Stimulated activated CD4-positive, alpha-beta T cell treated with anti-CD3 and anti-CD28 coated beads, Interleukin-15, amount 100 ng/mL, for 48 hours (primary cell): Measurements from ENCODE around the gene SLC39A11.

Experiments used
- DNase-seq, 2 donors: peaks; one replicate each; pipeline ENCODE4 v3.0.0-alpha.2; 2020; ENCODE audit warnings: low read depth in 2 of 2

The SLC39A11 gene

GRCh38 chr17:73043686-73044581 is 48.6 kb downstream of the SLC39A11 start:
- no peak for DNase-seq

GRCh38 chr17:73042809-73043685 is 49.4 kb downstream of the SLC39A11 start:
- DNase-seq: no peak

DNA sequence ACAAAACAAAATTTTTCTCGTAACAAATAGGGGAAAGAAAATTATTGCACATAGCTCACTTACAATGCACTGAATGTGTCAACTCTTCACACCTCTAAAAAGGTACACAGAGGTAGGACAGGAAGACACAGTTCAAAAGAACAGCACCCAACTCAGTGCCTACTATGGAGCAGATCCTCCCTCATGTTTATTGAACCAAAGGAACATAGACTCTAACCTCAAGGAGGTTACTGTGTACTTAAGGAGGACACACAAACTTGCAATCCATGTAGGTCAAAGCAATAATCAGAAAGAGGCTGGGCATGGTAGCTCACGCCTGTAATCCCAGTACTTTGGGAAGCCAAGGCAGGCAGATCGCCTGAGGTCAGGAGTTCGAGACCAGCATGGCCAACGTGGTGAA is 50.3 kb downstream of the SLC39A11 start:
- no peak for DNase-seq

- DNase-seq: no peak
These were observed 53.2 kb downstream of the SLC39A11 start for GRCh38 chr17:73039282-73039681.

GRCh38 chr17:73031472-73031871 is 61.0 kb downstream of the SLC39A11 start:
- DNase-seq: no peak

GRCh38 chr17:73030995-73031394 is 61.5 kb downstream of the SLC39A11 start:
- DNase-seq: no peak

- DNase-seq: no peak
These were observed 62.0 kb downstream of the SLC39A11 start for GRCh38 chr17:73030501-73030921.

DNA sequence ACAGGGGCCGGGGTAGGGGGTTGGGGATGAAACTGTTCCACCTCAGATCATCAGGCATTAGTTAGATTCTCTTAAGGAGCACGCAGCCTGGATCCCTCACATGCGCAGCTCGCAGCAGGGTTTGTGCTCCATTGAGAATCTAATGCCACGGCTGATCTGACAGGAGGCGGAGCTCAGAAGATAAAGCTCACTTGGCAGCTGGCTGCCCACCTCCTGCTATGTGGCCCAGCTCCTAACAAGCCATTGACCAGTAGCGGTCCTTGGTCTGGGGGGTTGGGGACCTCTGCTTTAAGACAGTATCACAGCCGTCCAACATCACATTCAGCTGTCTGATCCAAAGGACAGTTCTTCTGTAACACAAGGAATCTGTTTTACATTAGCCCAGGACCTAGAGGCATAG is 62.5 kb downstream of the SLC39A11 start:
- no peak for DNase-seq

GRCh38 chr17:73029021-73029420 is 63.5 kb downstream of the SLC39A11 start:
- no peak for DNase-seq

DNA sequence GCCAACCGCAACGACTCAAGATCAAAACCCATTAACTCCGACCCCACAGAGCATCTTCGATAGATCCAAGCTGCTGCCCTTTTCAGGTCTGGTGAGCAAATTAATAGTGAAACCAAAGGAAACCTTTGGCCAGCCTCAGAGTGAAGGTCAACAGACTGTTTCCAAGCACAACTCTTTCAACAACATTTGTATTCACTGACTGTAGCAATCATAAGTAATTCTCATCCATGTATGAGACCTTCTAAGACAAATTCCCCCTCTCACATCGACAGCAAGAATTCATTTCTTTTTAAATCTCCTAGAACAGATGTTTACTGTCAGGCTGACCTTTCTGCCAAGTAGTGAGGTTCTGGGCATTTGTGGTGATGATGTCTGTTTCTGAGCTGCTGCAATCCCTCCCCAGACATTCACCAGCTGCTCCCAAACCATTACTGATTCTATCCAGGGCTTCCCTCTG is 64.2 kb downstream of the SLC39A11 start:
- DNase-seq: no peak

- DNase-seq: no peak
These were observed 65.3 kb downstream of the SLC39A11 start for GRCh38 chr17:73027130-73027741.

DNA sequence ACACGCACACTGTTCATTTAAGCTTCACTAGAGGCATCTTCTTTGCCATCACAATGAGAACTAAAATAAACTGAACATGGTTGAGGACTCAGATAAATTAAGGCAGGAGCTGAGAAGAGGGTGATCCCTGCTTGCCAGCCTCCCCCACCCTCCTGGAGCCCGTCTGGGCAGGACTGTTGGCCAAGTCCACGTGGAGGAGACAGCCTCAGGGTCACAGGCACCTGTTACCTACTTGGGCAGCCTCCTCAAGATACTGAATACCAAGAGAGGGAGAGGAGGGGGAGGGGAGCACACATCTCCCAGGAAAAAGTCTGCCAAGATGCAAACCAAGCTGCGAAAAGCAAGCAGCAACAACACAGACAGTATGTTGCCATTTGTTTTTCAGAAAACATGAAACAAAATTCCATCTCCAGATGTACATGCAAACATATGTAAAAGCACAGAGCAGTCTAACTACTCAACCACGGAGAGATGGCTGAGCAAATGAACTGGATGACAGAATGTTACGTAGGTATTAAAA is 67.4 kb downstream of the SLC39A11 start:
- DNase-seq: no peak

DNA sequence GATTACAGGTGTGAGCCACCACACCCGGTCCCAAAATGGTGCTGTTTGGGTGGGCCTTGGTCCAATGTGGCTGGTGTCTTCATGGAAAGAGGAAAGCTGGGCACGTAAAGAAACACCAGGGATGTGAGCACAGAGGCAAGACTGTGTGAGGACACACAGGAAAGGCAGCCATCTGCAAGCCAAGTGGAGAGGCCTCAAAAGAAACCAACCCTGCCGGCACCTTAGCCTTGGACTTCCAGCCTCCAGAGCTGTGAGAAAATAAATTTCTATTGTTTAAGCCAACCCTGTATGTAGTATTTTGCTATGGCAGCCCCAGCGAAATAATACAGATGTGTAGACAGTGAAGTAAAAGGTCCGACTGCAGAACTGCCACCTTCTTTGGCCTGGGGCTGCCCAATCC is 68.7 kb downstream of the SLC39A11 start:
- no peak for DNase-seq

DNA sequence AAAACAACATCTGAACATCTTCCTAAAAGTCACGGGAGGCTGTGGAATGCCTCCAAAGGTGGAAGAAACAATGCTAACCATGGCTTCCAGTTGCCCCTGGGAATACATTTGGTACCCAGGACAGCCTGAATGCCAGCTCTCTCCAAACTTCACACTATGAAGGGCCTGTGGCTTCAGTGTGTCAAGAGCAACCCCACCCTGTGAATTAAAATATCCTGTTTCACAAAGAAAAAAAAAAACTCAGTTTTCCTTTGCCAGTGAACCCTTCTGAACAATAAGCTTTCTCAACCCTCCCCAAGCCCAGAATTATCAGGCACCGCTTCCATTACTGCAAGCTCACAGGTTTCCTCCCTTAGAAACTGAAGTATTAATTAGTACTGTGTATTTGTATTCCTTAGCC is 69.8 kb downstream of the SLC39A11 start:
- DNase-seq: no peak

DNA sequence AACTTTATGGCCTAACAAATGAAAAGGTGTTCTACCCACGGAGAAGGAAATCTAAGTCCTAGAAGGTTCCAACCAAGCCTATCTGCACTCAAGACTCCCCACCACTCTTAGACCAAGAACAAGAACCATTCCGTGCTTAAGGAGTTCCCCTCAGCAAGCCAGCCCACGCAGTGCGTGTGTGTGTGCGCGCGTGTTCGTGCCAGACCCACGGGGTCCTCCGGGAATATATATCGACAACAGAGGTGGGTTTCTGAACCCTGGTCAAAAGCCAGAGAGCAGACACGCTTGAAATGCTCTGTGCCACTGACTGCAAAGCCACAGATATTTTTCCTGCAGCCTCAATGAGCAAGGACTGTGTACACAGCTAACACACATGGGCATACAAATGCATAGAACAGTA is 70.7 kb downstream of the SLC39A11 start:
- DNase-seq: no peak

- DNase-seq: no peak
These were observed 72.4 kb downstream of the SLC39A11 start for GRCh38 chr17:73020110-73020509.

- no peak for DNase-seq
These were observed 73.9 kb downstream of the SLC39A11 start for GRCh38 chr17:73018599-73018998.

- DNase-seq: no peak
These were observed 74.8 kb downstream of the SLC39A11 start for GRCh38 chr17:73017658-73018057.

DNA sequence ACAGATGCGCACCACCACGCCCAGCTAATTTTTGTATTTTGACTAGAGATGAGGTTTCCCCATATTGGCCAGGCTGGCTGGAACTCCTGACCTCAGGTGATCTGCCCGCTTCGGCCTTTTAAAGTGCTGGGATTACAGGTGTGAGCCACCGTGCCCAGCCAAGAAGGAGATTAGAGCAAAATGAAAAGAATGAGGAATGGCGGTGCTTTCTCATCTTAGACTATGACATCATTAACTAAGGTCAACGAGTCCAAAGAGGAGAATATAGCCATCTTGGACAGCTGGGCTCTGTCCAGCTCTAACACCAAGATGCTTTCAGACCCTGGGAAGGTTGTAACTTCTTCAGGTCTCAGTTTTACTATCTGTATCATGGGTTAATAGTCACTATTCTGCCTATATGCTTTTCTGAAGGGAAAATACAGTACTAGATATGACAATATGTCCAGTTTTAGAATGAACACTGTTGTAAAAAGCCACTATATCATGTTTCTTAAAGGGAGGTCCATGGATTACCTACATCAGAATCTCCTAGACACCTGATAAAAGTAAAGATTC is 76.7 kb downstream of the SLC39A11 start:
- DNase-seq: no peak

- DNase-seq: no peak
These were observed 78.4 kb downstream of the SLC39A11 start for GRCh38 chr17:73013816-73014663.

DNA sequence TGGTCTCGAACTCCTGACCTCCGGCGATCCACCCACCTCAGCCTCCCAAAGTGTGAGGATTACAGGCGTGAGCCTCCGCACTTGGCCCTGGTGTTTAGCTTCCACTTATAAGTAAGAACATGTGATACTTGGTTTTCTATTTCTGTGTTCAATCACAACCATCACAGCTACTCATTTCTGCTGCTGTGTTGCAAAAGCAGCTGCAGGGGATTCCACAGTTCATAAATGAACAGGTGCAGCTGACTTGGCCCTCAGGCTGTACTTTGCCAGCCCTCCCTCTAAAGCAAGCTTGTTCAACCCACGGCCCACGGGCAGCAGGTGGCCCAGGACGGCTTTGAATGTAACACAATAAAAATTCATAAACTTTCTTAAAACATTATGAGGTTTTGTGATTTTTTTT is 79.2 kb downstream of the SLC39A11 start:
- no peak for DNase-seq
